Pancreas (tissue), 10 donors: ENCODE data around the gene GPSM1. TPM values are rescaled to one million over a fixed set of nuclear protein-coding genes. Genes with fewer than 3 reads are reported as not detected.

Experiments used
- ATAC-seq, 4 donors: fragments of 200-7000 bp; cut with Tn5 transposase; one replicate each; pipeline versions ENCODE4 v1.8.0 to v1.9.1; 2020; ENCODE audit warnings: mild to moderate bottlenecking in 4 of 4, moderate library complexity in 4 of 4
- DNase-seq, 6 donors: peaks; one replicate each; pipeline ENCODE4 v3.0.0-alpha.2; 2020
- FAIRE-seq: peaks from 2 replicates; lab custom pipeline; 2012; peaks lifted over from hg19 to GRCh38; lab: Jason Lieb, UNC
- H3K27ac ChIP-seq, 4 donors: fragments of 200-600 bp; sonication (generic); 1 replicate in 3 of 4; 2 replicates in 1 of 4; pipeline versions ENCODE4 v1.5.0 to v1.8.0; 2020
- H3K27me3 ChIP-seq, 4 donors: fragments of 200-600 bp; one replicate each; pipeline ENCODE4 v1.8.0; 2021
- H3K36me3 ChIP-seq, 3 donors: fragments of 200-600 bp; sonication (generic) in 1 of 3; one replicate each; pipeline versions ENCODE4 v1.5.0 to v1.8.0; 2020 to 2021
- H3K4me1 ChIP-seq, 3 donors: fragments of 200-600 bp; one replicate each; pipeline ENCODE4 v1.8.0; 2021
- H3K4me3 ChIP-seq, 4 donors: fragments of 200-600 bp; sonication (generic) in 2 of 4; one replicate each; pipeline versions ENCODE4 v1.5.0 to v1.8.0; 2020 to 2021
- H3K9me3 ChIP-seq, 4 donors: fragments of 200-600 bp; one replicate each; pipeline ENCODE4 v1.8.0; 2021
- CTCF ChIP-seq, 4 donors: fragments of 200-600 bp; sonication (generic) in 3 of 4; IDR thresholded peaks; one replicate each; pipeline versions ENCODE4 v1.5.0 to v1.8.0; 2021; ENCODE audit warnings: antibody characterized with exemption in 4 of 4
- WGBS, 2 donors: extraction: QIAGEN DNeasy Blood & Tissue Kit; methylation state at CpG; one replicate each; pipeline ENCODE4 v1.1.7; 2013; 5-methylcytosine and 5-hydroxymethylcytosine counted together
- intact Hi-C, 3 donors: fragments of 100-400 bp; cut with DNase I; formaldehyde crosslinking; loops; one replicate each; pipeline versions ENCODE4 v1.11.1 to v1.14.2; 2022
- polyA plus RNA-seq, 2 donors: library from polyadenylated mRNA; stranded (reverse); fragments of 200-250 nt; gene quantifications; one replicate each; pipeline ENCODE4 v1.2.3, GENCODE V29; 2013
- total RNA-seq, 6 donors: library from RNA; stranded (reverse); fragmentation: NEBNext Ultra II Directional in 4 of 6; extraction: Animal tissue kit (Norgen Biotek cat#: 25700) in 4 of 6; gene quantifications; one replicate each; pipeline versions ENCODE4 v1.2.1 to v1.2.4, GENCODE V29; 2021 to 2023
- donor health status: healthy with polysubstance abuse.
- donor health status: DM: no; HTN: no; CAD: no; lungs with moderate emphysema.
- donor health status: DM: no; HTN: no; CAD: no.
- donor health status: control.
- donor health status: control.
- donor health status: Bipolar disorder and iron deficiency.
- donor health status: DM: yes; HTN: yes; CAD: no.
- donor health status: DM: no; HTN: no; CAD: no.
- donor health status: DM: no; HTN: no; CAD: no.
- donor health status: DM: yes; HTN: yes; CAD: no.

Gene GPSM1
- total and polyA plus RNA-seq, 8 donors: 6.8 to 54.4 (median 12.6) TPM

DNA sequence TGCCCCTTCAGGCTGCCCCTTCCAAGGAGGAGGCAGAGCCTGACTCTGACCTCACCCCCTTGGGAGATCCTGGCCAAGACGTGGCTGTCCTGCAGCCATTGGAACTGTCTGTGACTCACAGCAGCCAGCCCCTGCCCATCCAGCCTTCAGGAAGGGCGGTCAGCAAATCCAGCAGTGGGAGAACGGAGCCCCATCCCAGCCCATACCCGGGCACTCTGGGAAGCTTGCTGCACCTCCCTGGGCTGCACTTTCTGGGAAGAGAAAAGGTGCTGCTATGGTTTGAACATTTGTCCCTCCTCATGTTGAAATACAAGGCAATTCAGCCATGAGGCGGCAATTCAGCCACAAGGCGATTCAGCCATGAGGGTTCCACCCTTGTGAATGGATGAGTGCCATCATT, 47.9 kb upstream of the GPSM1 start:
- Histone ChIP-seq H3K27ac (no peak overlapping the region), H3K9me3 (no peaks in the 10 kb centered on the region), H3K36me3 (no peaks in the 10 kb centered on the region), H3K4me1 (peaks cover 10 to 12% (median 12%) of the 10 kb centered on the region in 3 donors), H3K27me3 (no peaks in the 10 kb centered on the region), H3K4me3 (no peak overlapping the region)
- FAIRE-seq (no peak), DNase-seq (peak in 1 of 6 donors; percentile 30), ATAC-seq (no peak)
- intact Hi-C loops: loop anchor here in 1 of 3 donors (10.0 kb wide), 1 partner anchor 105 kb away; no protein-coding TSS in a partner anchor
- no peak for TF ChIP-seq CTCF (IDR thresholded peaks at IDR 0.05)
- WGBS, 2 donors: 94% methylated on average over 6 of the region's 6 CpGs

DNA sequence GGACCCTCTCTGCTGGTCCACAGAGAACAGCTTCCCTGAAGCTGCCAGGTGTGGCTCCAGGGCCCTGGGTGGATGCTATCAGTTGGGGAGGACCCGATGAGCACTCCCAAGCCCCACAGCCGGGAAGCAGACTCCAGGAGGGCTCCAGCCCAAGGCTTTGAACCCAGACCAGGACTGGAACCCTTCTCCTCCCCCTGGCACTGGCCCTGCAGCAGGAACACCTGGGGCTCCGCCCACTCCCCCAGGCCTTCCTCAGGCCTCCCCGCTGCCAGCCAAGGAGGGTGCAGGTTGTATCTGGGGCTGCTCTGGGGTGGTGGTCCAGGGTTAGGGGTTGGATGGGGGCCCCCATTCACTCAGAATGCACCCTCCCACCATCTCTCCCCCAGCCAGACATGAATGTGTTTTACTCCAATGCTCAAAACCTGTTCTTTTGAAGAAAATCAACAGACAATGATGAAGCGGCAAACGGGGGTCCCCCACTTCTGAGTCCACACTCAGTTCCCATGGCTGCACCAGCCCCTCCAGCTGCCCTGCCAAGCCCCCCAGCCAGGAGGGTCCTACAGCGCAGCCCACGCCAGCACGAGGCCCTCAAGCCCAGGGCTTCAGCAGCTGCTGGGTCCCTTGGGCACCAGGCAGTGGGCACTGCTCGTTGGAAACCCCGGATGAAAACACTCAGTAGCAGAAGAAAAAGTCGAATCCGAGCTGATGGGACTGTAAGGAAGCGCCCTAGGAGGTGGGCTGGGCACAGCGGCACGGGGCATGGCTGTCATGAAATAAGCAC, 46.6 kb upstream of the GPSM1 start:
- peaks cover 10 to 12% (median 12%) of the 10 kb centered on the region in 3 donors for H3K4me1 ChIP-seq
- no peaks in the 10 kb centered on the region for H3K9me3 ChIP-seq
- TF ChIP-seq CTCF (IDR thresholded peaks at IDR 0.05): no peak
- H3K27ac ChIP-seq: no peak overlapping the region
- no peaks in the 10 kb centered on the region for H3K36me3 ChIP-seq
- H3K27me3 ChIP-seq: no peaks in the 10 kb centered on the region
- peak in 1 of 6 donors; percentile 63 for DNase-seq
- no peak for FAIRE-seq
- intact Hi-C loops: loop anchor here in 1 of 3 donors (10.0 kb wide), 2 partner anchors 106 to 136 kb away; no protein-coding TSS in a partner anchor
- 89 to 90% methylated on average over 15 to 16 of the region's 16 CpGs for WGBS, 2 donors
- H3K4me3 ChIP-seq: no peak overlapping the region
- ATAC-seq: no peak

DNA sequence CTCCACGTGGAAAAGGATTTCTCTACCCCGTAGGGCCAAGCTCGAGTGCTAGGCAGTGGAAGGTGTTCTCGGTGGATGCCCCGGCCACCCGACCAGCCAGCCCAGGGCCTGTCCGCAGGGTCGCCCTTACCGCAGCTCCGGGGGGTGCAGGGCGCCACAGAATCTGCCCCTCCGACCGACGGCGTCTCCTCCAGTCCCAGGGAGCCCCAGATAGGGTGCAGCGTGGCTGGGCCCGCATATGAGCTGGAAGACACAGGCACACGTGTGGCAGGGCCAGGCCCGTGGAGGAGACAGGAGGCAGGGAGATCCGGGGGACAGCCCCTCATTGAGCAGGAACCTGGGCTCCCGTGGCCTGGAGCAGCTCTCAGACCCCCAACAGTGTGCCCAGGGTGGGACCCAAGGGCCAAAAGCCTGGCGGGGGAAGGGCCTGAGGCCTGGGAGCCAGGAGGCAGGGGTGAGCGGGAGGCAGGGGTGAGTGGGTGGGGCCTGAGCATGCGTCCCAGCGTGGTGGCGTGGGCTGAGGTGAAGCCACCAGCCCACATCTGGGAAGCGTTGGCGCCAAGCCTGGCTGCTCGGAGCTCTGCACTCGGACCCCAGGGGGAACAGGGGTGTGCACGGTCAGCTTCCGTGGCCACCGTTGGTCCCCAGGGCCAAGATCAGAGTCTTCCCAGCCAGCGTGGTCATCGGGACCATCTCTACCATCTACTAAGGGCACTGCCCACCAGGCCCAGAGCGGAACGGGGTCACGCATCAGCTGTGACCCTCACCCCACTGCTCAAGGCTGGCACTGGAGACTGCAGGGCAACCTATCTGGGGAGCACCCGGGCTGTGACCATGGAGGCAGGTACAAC, 45.7 kb upstream of the GPSM1 start:
- H3K27me3 ChIP-seq: no peaks in the 10 kb centered on the region
- no peak for FAIRE-seq
- H3K4me1 ChIP-seq: peaks cover 10 to 12% (median 12%) of the 10 kb centered on the region in 3 donors
- WGBS, 2 donors: 89 to 93% methylated on average over 38 to 39 of the region's 39 CpGs
- H3K36me3 ChIP-seq: no peaks in the 10 kb centered on the region
- TF ChIP-seq CTCF (IDR thresholded peaks at IDR 0.05): no peak
- intact Hi-C loops: loop anchor here in 1 of 3 donors (10.0 kb wide), 2 partner anchors 107 to 137 kb away; no protein-coding TSS in a partner anchor
- peak overlapping the region in 3 of 4 donors; percentile 81 to 88 (median 85) for H3K27ac ChIP-seq
- peak in 2 of 6 donors; percentile 67 to 85 for DNase-seq
- H3K9me3 ChIP-seq: no peaks in the 10 kb centered on the region
- H3K4me3 ChIP-seq: no peak overlapping the region
- no peak for ATAC-seq

DNA sequence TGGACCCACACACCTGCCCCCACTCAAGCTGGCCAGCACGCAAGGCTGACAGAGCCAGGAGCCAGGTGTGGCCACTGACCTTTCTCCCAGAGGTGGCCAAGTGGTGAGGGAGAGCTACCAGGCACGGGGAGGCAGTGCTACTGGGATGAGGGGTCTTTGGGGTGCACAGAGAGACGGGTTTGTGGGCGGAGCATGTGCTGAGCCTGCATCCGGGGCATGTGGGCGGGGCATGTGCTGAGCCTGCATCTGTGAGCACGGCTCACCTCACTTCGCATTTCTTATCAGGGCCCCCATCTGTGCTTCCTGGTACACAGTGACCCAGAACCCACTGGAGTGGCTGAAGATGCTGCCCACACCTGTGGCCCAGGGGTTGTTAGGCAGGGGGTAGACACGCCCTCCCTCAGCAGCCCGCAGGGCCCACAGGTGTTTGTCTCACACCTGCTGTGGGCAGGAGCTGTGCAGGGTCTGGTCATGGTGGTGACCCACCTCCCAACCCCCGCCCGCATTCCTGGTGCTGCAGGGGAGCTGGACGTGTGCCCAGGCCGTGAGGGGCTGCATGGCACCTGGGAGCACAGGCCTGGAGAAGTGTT, 45.0 kb upstream of the GPSM1 start:
- peak overlapping the region in 2 of 4 donors; percentile 22 to 24 for H3K4me3 ChIP-seq
- TF ChIP-seq CTCF (IDR thresholded peaks at IDR 0.05): no peak
- peak overlapping the region; percentile 72 to 88 (median 83) for H3K27ac ChIP-seq
- no peaks in the 10 kb centered on the region for H3K27me3 ChIP-seq
- H3K4me1 ChIP-seq: peaks cover 10 to 12% (median 12%) of the 10 kb centered on the region in 3 donors
- peak in 4 of 6 donors; percentile 63 to 76 (median 72) for DNase-seq
- peak; percentile 17 to 40 (median 32) for ATAC-seq
- no peak for FAIRE-seq
- no peaks in the 10 kb centered on the region for H3K36me3 ChIP-seq
- intact Hi-C loops: loop anchor here in 1 of 3 donors (10.0 kb wide), 2 partner anchors 108 to 138 kb away; no protein-coding TSS in a partner anchor
- WGBS, 2 donors: 27 to 32% methylated on average over 14 of the region's 14 CpGs
- no peaks in the 10 kb centered on the region for H3K9me3 ChIP-seq
